Smooth muscle cell (in vitro differentiated cells): ENCODE results near the gene ADM. TPM values are rescaled to one million over a fixed set of nuclear protein-coding genes. Genes with fewer than 3 reads are reported as not detected.

Source experiments
- DNase-seq: peaks from one replicate; lab custom pipeline; 2025; ENCODE audit not compliant: unreplicated experiment; lab: John Stamatoyannopoulos, UW
- H2AFZ ChIP-seq: fragments of 200-600 bp; sonication (generic); 2 replicates; pipeline ENCODE4 v1.6.0; 2016; ENCODE audit warnings: antibody characterized with exemption, low read depth, mild to moderate bottlenecking
- H3F3A ChIP-seq: fragments of 200-600 bp; sonication (generic); 2 replicates; pipeline ENCODE4 v1.6.0; 2017; ENCODE audit warnings: antibody characterized with exemption, low read depth
- H3K27ac ChIP-seq: fragments of 200-600 bp; sonication (generic); 2 replicates; pipeline ENCODE4 v1.5.1; 2016; ENCODE audit warnings: low read depth, mild to moderate bottlenecking
- H3K27me3 ChIP-seq: fragments of 200-600 bp; sonication (generic); 2 replicates; pipeline ENCODE4 v1.6.1; 2016; ENCODE audit warnings: low read depth, mild to moderate bottlenecking
- H3K36me3 ChIP-seq: fragments of 200-600 bp; sonication (generic); 2 replicates; pipeline ENCODE4 v1.5.1; 2016; ENCODE audit warnings: low read depth
- H3K4me1 ChIP-seq: fragments of 200-600 bp; sonication (generic); 2 replicates; pipeline ENCODE4 v1.5.1; 2016; ENCODE audit warnings: low read depth
- H3K4me2 ChIP-seq: fragments of 200-600 bp; sonication (generic); 2 replicates; pipeline ENCODE4 v1.6.0; 2016; ENCODE audit warnings: mild to moderate bottlenecking
- H3K4me3 ChIP-seq: fragments of 200-600 bp; sonication (generic); 2 replicates; pipeline ENCODE4 v1.5.1; 2016; ENCODE audit warnings: mild to moderate bottlenecking
- H3K79me2 ChIP-seq: fragments of 200-600 bp; sonication (generic); 2 replicates; pipeline ENCODE4 v1.6.0; 2016; ENCODE audit warnings: low read depth, mild to moderate bottlenecking
- H3K9ac ChIP-seq: fragments of 200-600 bp; sonication (generic); 2 replicates; pipeline ENCODE4 v1.6.0; 2016; ENCODE audit warnings: low read depth
- H3K9me3 ChIP-seq: fragments of 200-600 bp; sonication (generic); replicated peaks from 2 replicates; pipeline ENCODE4 v1.5.1; 2016; ENCODE audit warnings: low read depth
- H4K20me1 ChIP-seq: fragments of 200-600 bp; sonication (generic); 2 replicates; pipeline ENCODE4 v1.6.0; 2016; ENCODE audit warnings: low read depth
- WGBS: methylation state at CpG from one replicate; pipeline ENCODE4 v1.1.7; 2016; ENCODE audit warnings: low lambda C conversion rate; 5-methylcytosine and 5-hydroxymethylcytosine counted together
- polyA plus RNA-seq: library from polyadenylated mRNA; unstranded; fragments of >200 nt; fragmentation: Nextera tagmentation; extraction: Ambion mirVana; gene quantifications from 2 replicates; pipeline ENCODE4 v1.2.1, GENCODE V29; 2016
- total RNA-seq: library from RNA; depleted of rRNA; stranded (reverse); fragments of >200 nt; gene quantifications from 2 replicates; pipeline ENCODE4 v1.2.3, GENCODE V29; 2014
- TF ChIP-seq, protein P1 (sequence below): fragments of 200-600 bp; sonication (generic); IDR thresholded peaks from 2 replicates; pipeline ENCODE4 v1.5.1; 2017; ENCODE audit warnings: borderline replicate concordance, mild to moderate bottlenecking, antibody characterized with exemption; ENCODE audit not compliant: insufficient read depth, poor library complexity, severe bottlenecking

ADM gene
- total and polyA plus RNA-seq, 2 experiments from 2014 or later: 47.6 to 53.0 TPM

DNA sequence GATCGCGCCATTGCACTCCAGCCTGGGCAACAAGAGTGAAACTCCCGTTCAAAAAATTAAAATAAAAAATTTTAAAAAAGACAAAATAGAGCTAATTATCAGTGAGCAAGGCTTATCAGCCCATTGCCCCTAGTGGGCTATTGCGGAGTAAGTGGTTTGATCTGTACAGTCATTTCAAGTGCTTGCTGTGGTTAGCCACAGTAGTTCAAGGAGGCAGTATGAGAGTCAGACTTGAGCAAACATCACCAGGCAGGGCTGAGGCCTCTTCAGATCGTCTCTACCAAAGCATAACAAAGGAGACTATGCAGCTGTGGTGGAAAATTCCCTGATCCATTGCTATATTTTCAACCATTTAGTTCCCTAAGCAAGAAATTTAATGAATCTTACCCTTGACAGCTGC lies 6.5 kb upstream of the ADM start:
- no peak overlapping the region for H2AFZ ChIP-seq
- H3K27me3 ChIP-seq: no peaks in the 10 kb centered on the region
- TF ChIP-seq, protein P1, sequence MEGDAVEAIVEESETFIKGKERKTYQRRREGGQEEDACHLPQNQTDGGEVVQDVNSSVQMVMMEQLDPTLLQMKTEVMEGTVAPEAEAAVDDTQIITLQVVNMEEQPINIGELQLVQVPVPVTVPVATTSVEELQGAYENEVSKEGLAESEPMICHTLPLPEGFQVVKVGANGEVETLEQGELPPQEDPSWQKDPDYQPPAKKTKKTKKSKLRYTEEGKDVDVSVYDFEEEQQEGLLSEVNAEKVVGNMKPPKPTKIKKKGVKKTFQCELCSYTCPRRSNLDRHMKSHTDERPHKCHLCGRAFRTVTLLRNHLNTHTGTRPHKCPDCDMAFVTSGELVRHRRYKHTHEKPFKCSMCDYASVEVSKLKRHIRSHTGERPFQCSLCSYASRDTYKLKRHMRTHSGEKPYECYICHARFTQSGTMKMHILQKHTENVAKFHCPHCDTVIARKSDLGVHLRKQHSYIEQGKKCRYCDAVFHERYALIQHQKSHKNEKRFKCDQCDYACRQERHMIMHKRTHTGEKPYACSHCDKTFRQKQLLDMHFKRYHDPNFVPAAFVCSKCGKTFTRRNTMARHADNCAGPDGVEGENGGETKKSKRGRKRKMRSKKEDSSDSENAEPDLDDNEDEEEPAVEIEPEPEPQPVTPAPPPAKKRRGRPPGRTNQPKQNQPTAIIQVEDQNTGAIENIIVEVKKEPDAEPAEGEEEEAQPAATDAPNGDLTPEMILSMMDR: no peak
- no peak overlapping the region for H3K4me3 ChIP-seq
- H3K9ac ChIP-seq: peak overlapping the region; percentile 24
- peaks cover 16% of the 10 kb centered on the region for H3K4me1 ChIP-seq
- 66% methylated on average over 5 of the region's 5 CpGs for WGBS
- DNase-seq: no peak
- H3K79me2 ChIP-seq: peaks cover under 1% of the 10 kb centered on the region
- H3F3A ChIP-seq: peaks cover 11% of the 10 kb centered on the region
- H3K9me3 ChIP-seq: no peaks in the 10 kb centered on the region
- no peaks in the 10 kb centered on the region for H4K20me1 ChIP-seq
- H3K4me2 ChIP-seq: peak overlapping the region; percentile 43
- no peaks in the 10 kb centered on the region for H3K36me3 ChIP-seq
- H3K27ac ChIP-seq: peak overlapping the region; percentile 70

DNA sequence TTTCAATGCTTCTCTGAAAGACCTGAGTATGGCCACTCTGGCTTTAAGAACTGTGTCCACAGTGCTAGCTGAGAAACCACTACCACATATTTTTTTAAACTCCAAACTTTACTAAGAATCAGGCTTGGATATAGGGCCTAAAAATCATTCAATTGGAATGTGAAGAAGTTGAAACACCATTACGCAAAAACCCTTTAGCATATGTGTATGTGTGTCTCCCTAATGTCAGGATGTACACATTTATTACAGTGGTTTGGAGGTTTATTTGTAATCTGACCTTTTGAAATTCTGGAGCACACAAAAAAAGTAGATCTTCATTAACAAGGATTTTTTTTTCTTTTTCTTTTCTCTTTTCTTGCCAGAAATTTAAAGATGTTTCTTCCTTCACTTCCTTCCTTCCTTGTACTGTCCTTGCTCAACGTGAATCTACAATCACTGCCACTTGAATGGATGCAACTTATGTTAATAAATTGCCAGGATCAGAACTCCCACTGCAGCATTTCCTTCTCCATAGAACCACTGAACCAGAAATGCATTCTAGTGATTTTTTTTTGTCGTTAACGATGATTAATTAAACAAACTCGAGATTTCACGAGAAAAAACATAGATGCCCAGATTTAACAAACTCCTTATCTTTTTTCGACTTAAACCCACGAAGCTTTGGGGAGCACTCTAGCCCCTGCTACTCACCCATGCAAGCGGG lies 3.1 kb upstream of the ADM start:
- H3K9ac ChIP-seq: no peak overlapping the region
- peaks cover 5% of the 10 kb centered on the region for H3K79me2 ChIP-seq
- H3K4me2 ChIP-seq: peak overlapping the region; percentile 90
- no peaks in the 10 kb centered on the region for H3K36me3 ChIP-seq
- peak overlapping the region; percentile 82 for H3K27ac ChIP-seq
- TF ChIP-seq, protein P1: no peak
- no peaks in the 10 kb centered on the region for H3K27me3 ChIP-seq
- H3K9me3 ChIP-seq: no peaks in the 10 kb centered on the region
- H4K20me1 ChIP-seq: peaks cover 19% of the 10 kb centered on the region
- H2AFZ ChIP-seq: peak overlapping the region; percentile 70
- H3K4me3 ChIP-seq: peak overlapping the region; percentile 65
- peaks cover 9% of the 10 kb centered on the region for H3F3A ChIP-seq
- no peak for DNase-seq
- 11% methylated on average over 9 of the region's 9 CpGs for WGBS
- H3K4me1 ChIP-seq: peaks cover 26% of the 10 kb centered on the region

DNA sequence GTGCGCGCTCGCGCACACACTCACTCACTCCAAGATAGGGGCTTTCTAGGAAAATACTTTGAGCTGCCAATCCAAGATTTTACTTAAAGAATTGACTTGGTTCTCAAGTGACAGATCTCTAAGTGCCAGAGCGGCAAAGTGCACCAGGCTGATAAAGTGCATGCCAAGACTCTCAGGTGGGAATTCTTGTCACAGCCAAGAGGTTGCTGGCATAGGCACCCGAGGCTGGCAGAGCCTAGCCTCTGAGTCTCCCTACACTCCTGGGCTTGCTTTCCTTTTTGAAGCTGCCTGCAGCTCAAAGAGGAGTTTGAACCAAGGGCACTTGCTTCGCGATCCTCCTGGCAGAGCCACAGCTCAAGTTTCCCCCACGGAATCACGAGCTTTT lies 2.5 kb upstream of the ADM start:
- H3K9me3 ChIP-seq: no peaks in the 10 kb centered on the region
- peaks cover 5% of the 10 kb centered on the region for H3K79me2 ChIP-seq
- peaks cover 9% of the 10 kb centered on the region for H3F3A ChIP-seq
- H3K4me2 ChIP-seq: peak overlapping the region; percentile 90
- DNase-seq: no peak
- H3K9ac ChIP-seq: peak overlapping the region; percentile 85
- H3K4me3 ChIP-seq: peak overlapping the region; percentile 65
- WGBS: 10% methylated on average over 10 of the region's 10 CpGs
- H3K4me1 ChIP-seq: peaks cover 29% of the 10 kb centered on the region
- no peaks in the 10 kb centered on the region for H3K36me3 ChIP-seq
- TF ChIP-seq, protein P1: no peak
- H2AFZ ChIP-seq: peak overlapping the region; percentile 70
- H3K27ac ChIP-seq: peak overlapping the region; percentile 82
- no peaks in the 10 kb centered on the region for H3K27me3 ChIP-seq
- H4K20me1 ChIP-seq: peaks cover 22% of the 10 kb centered on the region
